HepG2 (cell line): Measurements from ENCODE around the gene CCDC175. TPM values are rescaled to one million over a fixed set of nuclear protein-coding genes. Genes with fewer than 3 reads are reported as not detected.

Experiments
- ATAD3A ChIP-seq: sonication (generic); formaldehyde crosslinking; IDR thresholded peaks from 2 replicates; pipeline ENCODE4 v1.4.0; 2020; ENCODE audit warnings: missing genetic modification reagents
- ATF4 ChIP-seq, 2 experiments: fragments of 450-650 bp in 1 of 2; sonication (generic) in 1 of 2; formaldehyde crosslinking; IDR thresholded peaks; 2 replicates each; pipeline versions ENCODE4 v1.5.0 to v1.8.0; 2020 to 2022; ENCODE audit warnings: mild to moderate bottlenecking in 1 of 2, missing genetic modification reagents in 1 of 2
- EED ChIP-seq: sonication (generic); formaldehyde crosslinking; IDR thresholded peaks from 2 replicates; pipeline ENCODE4 v1.5.0; 2020; ENCODE audit warnings: mild to moderate bottlenecking, missing genetic modification reagents
- IKZF5 ChIP-seq: IDR thresholded peaks from 2 replicates; pipeline ENCODE4 v1.6.1; 2018; ENCODE audit warnings: missing genetic modification reagents, mild to moderate bottlenecking, missing compliant biosample characterization
- MIER2 ChIP-seq: IDR thresholded peaks from 2 replicates; pipeline ENCODE4 v1.6.1; 2016; ENCODE audit warnings: missing biosample characterization, missing genetic modification reagents
- MTF1 ChIP-seq: sonication (generic); formaldehyde crosslinking; IDR thresholded peaks from 2 replicates; pipeline ENCODE4 v1.5.0; 2020; ENCODE audit warnings: missing genetic modification reagents
- POGK ChIP-seq: sonication (generic); formaldehyde crosslinking; conservative IDR thresholded peaks from 2 replicates; pipeline ENCODE4 v1.8.0; 2022; ENCODE audit warnings: mild to moderate bottlenecking, moderate library complexity, missing genetic modification reagents
- REPIN1 ChIP-seq: sonication (generic); formaldehyde crosslinking; IDR thresholded peaks from 2 replicates; pipeline ENCODE4 v1.8.0; 2022; ENCODE audit warnings: missing genetic modification reagents, low read depth, mild to moderate bottlenecking, borderline replicate concordance
- RNF2 ChIP-seq: fragments of 450-650 bp; conservative IDR thresholded peaks from 2 replicates; pipeline ENCODE4 v1.6.1; 2016; ENCODE audit warnings: low read depth
- SOX13 ChIP-seq, 3 experiments: fragments of 450-650 bp in 1 of 3; sonication (generic) in 1 of 3; formaldehyde crosslinking in 1 of 3; IDR thresholded peaks in 2 of 3; conservative IDR thresholded peaks in 1 of 3; 2 replicates each; pipeline versions ENCODE4 v1.5.0 to v1.6.1; 2016 to 2020; ENCODE audit warnings: antibody characterized with exemption in 1 of 3, mild to moderate bottlenecking in 1 of 3, missing compliant biosample characterization in 1 of 3, missing genetic modification reagents in 1 of 3, moderate library complexity in 1 of 3
- SP2 ChIP-seq: sonication (generic); formaldehyde crosslinking; IDR thresholded peaks from 2 replicates; pipeline ENCODE4 v1.5.1; 2020; ENCODE audit warnings: mild to moderate bottlenecking, missing genetic modification reagents
- UBTF ChIP-seq: sonication (generic); formaldehyde crosslinking; IDR thresholded peaks from 2 replicates; pipeline ENCODE4 v1.4.0; 2020; ENCODE audit warnings: mild to moderate bottlenecking, missing genetic modification reagents
- ZFX ChIP-seq: sonication (generic); formaldehyde crosslinking; IDR thresholded peaks from 2 replicates; pipeline ENCODE4 v1.4.0; 2020; ENCODE audit warnings: mild to moderate bottlenecking, low read depth, missing genetic modification reagents, moderate library complexity
- ZNF230 ChIP-seq: sonication (generic); formaldehyde crosslinking; IDR thresholded peaks from 2 replicates; pipeline ENCODE4 v1.4.0; 2020; ENCODE audit warnings: mild to moderate bottlenecking, missing genetic modification reagents
- ZNF296 ChIP-seq: sonication (generic); formaldehyde crosslinking; conservative IDR thresholded peaks from 2 replicates; pipeline ENCODE4 v1.5.0; 2020; ENCODE audit warnings: mild to moderate bottlenecking, missing genetic modification reagents
- ZNF33A ChIP-seq: sonication (generic); formaldehyde crosslinking; IDR thresholded peaks from 2 replicates; pipeline ENCODE4 v1.5.1; 2020; ENCODE audit warnings: missing genetic modification reagents, mild to moderate bottlenecking, moderate library complexity, borderline replicate concordance
- ZNF543 ChIP-seq: sonication (generic); formaldehyde crosslinking; IDR thresholded peaks from 2 replicates; pipeline ENCODE4 v1.4.0; 2020; ENCODE audit warnings: mild to moderate bottlenecking, missing genetic modification reagents
- ZNF598 ChIP-seq: sonication (generic); formaldehyde crosslinking; IDR thresholded peaks from 2 replicates; pipeline ENCODE4 v1.5.1; 2020; ENCODE audit warnings: mild to moderate bottlenecking, missing genetic modification reagents, borderline replicate concordance
- ZNF788 ChIP-seq: sonication (generic); formaldehyde crosslinking; IDR thresholded peaks from 2 replicates; pipeline ENCODE4 v1.5.0; 2020; ENCODE audit warnings: mild to moderate bottlenecking, missing genetic modification reagents, borderline replicate concordance
- ZSCAN29 ChIP-seq: sonication (generic); formaldehyde crosslinking; conservative IDR thresholded peaks from 2 replicates; pipeline ENCODE4 v1.4.0; 2020; ENCODE audit warnings: mild to moderate bottlenecking, missing genetic modification reagents
- polyA plus RNA-seq, 8 experiments: library from polyadenylated mRNA; depleted of rRNA in 3 of 8; stranded (reverse) in 7 of 8; unstranded in 1 of 8; fragments of >200 nt; fragmentation: Illumina TruSeq in 4 of 8; extraction: Trizol in 4 of 8; gene quantifications; 2 replicates each; pipeline versions ENCODE4 v1.2.1 to v1.2.3, GENCODE V29; 2011 to 2016; ENCODE audit warnings: low read depth in 4 of 8, missing spikeins in 1 of 8, mixed read lengths in 1 of 8; ENCODE audit not compliant: insufficient read depth in 1 of 8
- total RNA-seq, 5 experiments: library from RNA; depleted of rRNA; stranded (reverse); fragments of >200 nt; fragmentation: Illumina TruSeq; extraction: Trizol; gene quantifications; 2 replicates each; pipeline ENCODE4 v1.2.3, GENCODE V29; 2016; ENCODE audit warnings: low read depth in 1 of 5

The CCDC175 gene
- total and polyA plus RNA-seq, 2 of the 13 experiments (the other 11 are each of a cell fraction or from before 2014, with no cell fraction given): not detected

GRCh38 chr14:59483819-59484638 lies 92.6 kb downstream of the CCDC175 start, which contains the start of the genes JKAMP and L3HYPDH (continued):
- peak; percentile 68 for TF ChIP-seq IKZF5 (CRISPR knock-in tag)
- TF ChIP-seq ZNF296 (CRISPR knock-in tag): no peak; the same call in 1 of the 2 replicates
- TF ChIP-seq ZNF788 (CRISPR knock-in tag): peak; percentile 94; the same call in 1 of the 2 replicates
- peak; percentile 83 for TF ChIP-seq ZNF598 (CRISPR knock-in tag)
- peak; percentile 81; the same call in 1 of the 2 replicates for TF ChIP-seq ZNF33A (CRISPR knock-in tag)
- peak; percentile 86 for TF ChIP-seq MTF1 (CRISPR knock-in tag)
- peak; percentile 93 for TF ChIP-seq POGK
- TF ChIP-seq ATAD3A: no peak
- TF ChIP-seq REPIN1: peak; percentile 93
- TF ChIP-seq SP2 (CRISPR knock-in tag): peak; percentile 67; the same call in 1 of the 2 replicates
- TF ChIP-seq UBTF (CRISPR knock-in tag): peak; percentile 96
- peak; percentile 87 for TF ChIP-seq ZNF543 (CRISPR knock-in tag)
- peak; percentile 95 for TF ChIP-seq ZNF230 (CRISPR knock-in tag)
- TF ChIP-seq ZSCAN29: no peak
- TF ChIP-seq MIER2: no peak
- no peak for TF ChIP-seq SOX13 (IDR thresholded peaks at IDR 0.05)
- TF ChIP-seq SOX13 (CRISPR knock-in tag; conservative IDR thresholded peaks at IDR 0.05 in 1 of 2, IDR thresholded peaks at IDR 0.05 in 1 of 2): no peak; a peak in 1 of 4 replicates
- peak; percentile 99 for TF ChIP-seq ZFX (CRISPR knock-in tag)
- TF ChIP-seq ATF4 (CRISPR knock-in tag; IDR thresholded peaks at IDR 0.05): no peak; a peak in 1 of 4 replicates
- TF ChIP-seq EED: no peak; the same call in none of the 2 replicates
- peak; percentile 96 for TF ChIP-seq RNF2
